ENCODE measurements around the gene UBXN10.

DNA sequence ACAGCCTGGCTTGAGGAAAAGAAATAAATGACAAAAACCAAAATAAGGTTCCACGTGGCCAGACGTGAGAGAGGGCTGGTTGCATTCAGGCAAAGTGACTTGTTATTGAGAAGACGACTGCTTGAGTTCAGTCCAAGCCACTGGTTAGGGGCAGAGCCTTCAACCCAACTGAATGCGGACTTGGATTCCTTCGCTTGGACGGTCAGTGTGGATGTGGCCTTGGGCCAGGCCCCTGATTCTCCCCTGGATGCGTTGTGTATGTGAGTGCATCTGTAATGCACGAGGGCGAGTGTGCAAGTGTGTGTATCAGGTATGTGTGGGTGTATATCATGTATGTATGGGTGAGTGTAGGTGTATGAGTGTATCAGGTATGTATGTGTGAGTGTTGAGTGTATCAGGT is 44.9 kb upstream of the UBXN10 start:
- TF ChIP-seq, protein P1, sequence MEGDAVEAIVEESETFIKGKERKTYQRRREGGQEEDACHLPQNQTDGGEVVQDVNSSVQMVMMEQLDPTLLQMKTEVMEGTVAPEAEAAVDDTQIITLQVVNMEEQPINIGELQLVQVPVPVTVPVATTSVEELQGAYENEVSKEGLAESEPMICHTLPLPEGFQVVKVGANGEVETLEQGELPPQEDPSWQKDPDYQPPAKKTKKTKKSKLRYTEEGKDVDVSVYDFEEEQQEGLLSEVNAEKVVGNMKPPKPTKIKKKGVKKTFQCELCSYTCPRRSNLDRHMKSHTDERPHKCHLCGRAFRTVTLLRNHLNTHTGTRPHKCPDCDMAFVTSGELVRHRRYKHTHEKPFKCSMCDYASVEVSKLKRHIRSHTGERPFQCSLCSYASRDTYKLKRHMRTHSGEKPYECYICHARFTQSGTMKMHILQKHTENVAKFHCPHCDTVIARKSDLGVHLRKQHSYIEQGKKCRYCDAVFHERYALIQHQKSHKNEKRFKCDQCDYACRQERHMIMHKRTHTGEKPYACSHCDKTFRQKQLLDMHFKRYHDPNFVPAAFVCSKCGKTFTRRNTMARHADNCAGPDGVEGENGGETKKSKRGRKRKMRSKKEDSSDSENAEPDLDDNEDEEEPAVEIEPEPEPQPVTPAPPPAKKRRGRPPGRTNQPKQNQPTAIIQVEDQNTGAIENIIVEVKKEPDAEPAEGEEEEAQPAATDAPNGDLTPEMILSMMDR (IDR thresholded peaks at IDR 0.05), result no peak
- no peak for TF ChIP-seq POLR2A (IDR thresholded peaks at IDR 0.05)
